Right lobe of liver (tissue), 6 donors: ENCODE data around the gene SEMA5B. TPM values are rescaled to one million over a fixed set of nuclear protein-coding genes. Genes with fewer than 3 reads are reported as not detected.

Source experiments
- ATAC-seq, 4 donors: fragments of 200-7000 bp; cut with Tn5 transposase; one replicate each; pipeline ENCODE4 v1.9.1; 2020; ENCODE audit warnings: mild to moderate bottlenecking in 4 of 4, moderate library complexity in 4 of 4
- DNase-seq, 3 donors: peaks; one replicate each; pipeline ENCODE4 v3.0.0-alpha.2; 2020
- H3K27ac ChIP-seq, 3 donors: fragments of 200-600 bp; one replicate each; pipeline ENCODE4 v1.8.0; 2022
- H3K27me3 ChIP-seq, 2 donors: fragments of 200-600 bp; one replicate each; pipeline ENCODE4 v1.8.0; 2022
- H3K36me3 ChIP-seq, 4 donors: fragments of 200-600 bp; sonication (generic) in 1 of 4; one replicate each; pipeline versions ENCODE4 v1.5.1 to v1.8.0; 2017 to 2022; ENCODE audit warnings: control low read depth in 1 of 4
- H3K4me1 ChIP-seq, 4 donors: fragments of 200-600 bp; sonication (generic) in 1 of 4; one replicate each; pipeline versions ENCODE4 v1.5.1 to v1.8.0; 2017 to 2022; ENCODE audit warnings: control low read depth in 1 of 4
- H3K4me3 ChIP-seq, 3 donors: fragments of 200-600 bp; one replicate each; pipeline ENCODE4 v1.8.0; 2022
- H3K9me3 ChIP-seq, 4 donors: fragments of 200-600 bp; sonication (generic) in 1 of 4; one replicate each; pipeline versions ENCODE4 v1.5.1 to v1.8.0; 2017 to 2022; ENCODE audit warnings: control low read depth in 1 of 4
- POLR2A ChIP-seq: fragments of 450-650 bp; IDR thresholded peaks from one replicate; pipeline ENCODE4 v1.6.1; 2017; ENCODE audit warnings: antibody characterized with exemption, mild to moderate bottlenecking
- WGBS: methylation state at CpG from one replicate; pipeline ENCODE4 v1.1.6; 2018; ENCODE audit warnings: low coverage, low lambda C conversion rate; ENCODE audit not compliant: insufficient coverage; ENCODE audit errors: missing lambda C conversion rate; 5-methylcytosine and 5-hydroxymethylcytosine counted together
- intact Hi-C, 2 donors: fragments of 100-400 bp; cut with DNase I; formaldehyde crosslinking; loops; one replicate each; pipeline versions ENCODE4 v1.11.2 to v1.14.1; 2022
- total RNA-seq, 6 experiments: library from RNA; depleted of rRNA in 2 of 6; stranded (reverse); fragments of >200 nt in 2 of 6; fragmentation: NEBNext Ultra II Directional in 3 of 6; extraction: Animal tissue kit (Norgen Biotek cat#: 25700) in 3 of 6; gene quantifications; one replicate each; pipeline versions ENCODE4 v1.1.0 to v1.2.4, GENCODE V29; 2016 to 2023
- TF ChIP-seq, protein P1 (sequence below), 4 donors: fragments of 200-600 bp in 3 of 4; fragments of 450-650 bp in 1 of 4; IDR thresholded peaks; one replicate each; pipeline versions ENCODE4 v1.5.1 to v1.8.0; 2016 to 2022; ENCODE audit warnings: antibody characterized with exemption in 4 of 4, mild to moderate bottlenecking in 2 of 4
- donor health status: DM: no; HTN: yes; CAD: no.
- donor health status: DM: no; HTN: no; CAD: no.
- donor health status: DM: no; HTN: no; CAD: no.
- donor health status: DM: no; HTN: yes; CAD: no.
- donor health status: DM: no; HTN: yes; CAD: no.

SEMA5B gene
- total RNA-seq, 6 experiments from 2014 or later = 0.12 to 0.65 (median 0.25) TPM

- Histone ChIP-seq H3K9me3 (no peaks in the 10 kb centered on the region), H3K27ac (no peak overlapping the region), H3K36me3 (no peaks in the 10 kb centered on the region), H3K4me1 (peaks cover 0 to 11% (median 0%) of the 10 kb centered on the region in 4 donors), H3K4me3 (no peak overlapping the region), H3K27me3 (no peaks in the 10 kb centered on the region)
- DNase-seq (no peak), ATAC-seq (no peak)
- 89% methylated on average over 5 of the region's 5 CpGs for WGBS
- intact Hi-C loops = no loop called here
- TF ChIP-seq, protein P1, sequence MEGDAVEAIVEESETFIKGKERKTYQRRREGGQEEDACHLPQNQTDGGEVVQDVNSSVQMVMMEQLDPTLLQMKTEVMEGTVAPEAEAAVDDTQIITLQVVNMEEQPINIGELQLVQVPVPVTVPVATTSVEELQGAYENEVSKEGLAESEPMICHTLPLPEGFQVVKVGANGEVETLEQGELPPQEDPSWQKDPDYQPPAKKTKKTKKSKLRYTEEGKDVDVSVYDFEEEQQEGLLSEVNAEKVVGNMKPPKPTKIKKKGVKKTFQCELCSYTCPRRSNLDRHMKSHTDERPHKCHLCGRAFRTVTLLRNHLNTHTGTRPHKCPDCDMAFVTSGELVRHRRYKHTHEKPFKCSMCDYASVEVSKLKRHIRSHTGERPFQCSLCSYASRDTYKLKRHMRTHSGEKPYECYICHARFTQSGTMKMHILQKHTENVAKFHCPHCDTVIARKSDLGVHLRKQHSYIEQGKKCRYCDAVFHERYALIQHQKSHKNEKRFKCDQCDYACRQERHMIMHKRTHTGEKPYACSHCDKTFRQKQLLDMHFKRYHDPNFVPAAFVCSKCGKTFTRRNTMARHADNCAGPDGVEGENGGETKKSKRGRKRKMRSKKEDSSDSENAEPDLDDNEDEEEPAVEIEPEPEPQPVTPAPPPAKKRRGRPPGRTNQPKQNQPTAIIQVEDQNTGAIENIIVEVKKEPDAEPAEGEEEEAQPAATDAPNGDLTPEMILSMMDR (IDR thresholded peaks at IDR 0.05) = no peak
- TF ChIP-seq POLR2A = no peak
Observed at GRCh38 chr3:123034120-123034519, 6.6 kb upstream of the SEMA5B start.

DNA sequence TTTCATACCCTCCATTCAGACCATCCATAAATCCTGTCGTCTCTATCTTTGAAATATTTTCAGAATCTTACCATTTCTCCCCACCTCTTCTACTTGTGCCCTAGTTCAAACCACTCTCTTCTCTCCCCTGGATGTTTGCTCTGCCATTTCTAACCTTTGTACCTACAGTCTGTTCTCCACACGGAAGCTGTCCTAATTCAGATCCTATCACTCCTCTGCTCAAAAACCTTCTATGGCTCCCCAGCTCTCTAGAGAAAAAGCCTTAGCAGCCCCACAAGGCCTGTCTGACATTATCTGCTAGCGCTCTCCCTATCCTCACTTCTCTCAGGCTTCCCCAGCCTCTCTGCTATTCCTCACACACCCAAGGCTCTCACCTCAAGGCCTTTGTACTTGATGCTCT lies 4.5 kb upstream of the SEMA5B start:
- 58% methylated on average over 3 of the region's 3 CpGs for WGBS
- intact Hi-C loops = no loop called here
- H3K27ac ChIP-seq = no peak overlapping the region

DNA sequence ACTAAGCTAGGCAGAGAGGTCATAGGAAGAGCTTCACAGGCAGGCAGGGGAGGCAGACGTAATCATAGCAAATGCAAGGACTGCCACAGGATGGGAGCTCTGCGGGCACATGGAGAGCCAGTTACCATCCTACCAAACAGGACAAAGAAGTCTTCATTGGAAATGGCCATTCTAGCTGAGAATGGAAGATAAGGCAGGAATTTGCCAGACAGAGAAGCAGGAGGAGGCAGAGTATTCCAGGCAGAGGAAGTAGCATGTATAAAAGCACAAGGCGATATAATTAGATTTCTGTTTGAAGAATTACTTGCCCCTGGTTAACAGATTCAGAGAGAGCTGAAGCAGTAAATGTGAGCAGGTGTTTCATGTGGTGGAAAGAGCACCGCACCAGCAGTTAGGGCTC lies 3.5 kb upstream of the SEMA5B start:
- Histone ChIP-seq H3K27ac (no peak overlapping the region), H3K27me3 (peaks cover 0 to 5% of the 10 kb centered on the region in 2 donors), H3K36me3 (no peaks in the 10 kb centered on the region), H3K4me1 (peaks cover 0 to 21% (median 8%) of the 10 kb centered on the region in 4 donors), H3K4me3 (no peak overlapping the region), H3K9me3 (no peaks in the 10 kb centered on the region)
- WGBS = 67% methylated on average over 3 of the region's 4 CpGs
- intact Hi-C loops = no loop called here
- no peak for TF ChIP-seq POLR2A
- TF ChIP-seq, protein P1 (IDR thresholded peaks at IDR 0.05) = no peak
- no peak for ATAC-seq
- no peak for DNase-seq

More for the DNA sequence above, 4.5 kb upstream of the SEMA5B start:
- Histone ChIP-seq H3K27me3 (no peaks in the 10 kb centered on the region), H3K4me1 (peaks cover 0 to 23% (median 5%) of the 10 kb centered on the region in 4 donors), H3K9me3 (no peaks in the 10 kb centered on the region), H3K4me3 (no peak overlapping the region), H3K36me3 (no peaks in the 10 kb centered on the region)
- DNase-seq = no peak
- peak in 1 of 4 donors; percentile 26 for ATAC-seq
- no peak for TF ChIP-seq POLR2A
- TF ChIP-seq, protein P1 (IDR thresholded peaks at IDR 0.05) = no peak

DNA sequence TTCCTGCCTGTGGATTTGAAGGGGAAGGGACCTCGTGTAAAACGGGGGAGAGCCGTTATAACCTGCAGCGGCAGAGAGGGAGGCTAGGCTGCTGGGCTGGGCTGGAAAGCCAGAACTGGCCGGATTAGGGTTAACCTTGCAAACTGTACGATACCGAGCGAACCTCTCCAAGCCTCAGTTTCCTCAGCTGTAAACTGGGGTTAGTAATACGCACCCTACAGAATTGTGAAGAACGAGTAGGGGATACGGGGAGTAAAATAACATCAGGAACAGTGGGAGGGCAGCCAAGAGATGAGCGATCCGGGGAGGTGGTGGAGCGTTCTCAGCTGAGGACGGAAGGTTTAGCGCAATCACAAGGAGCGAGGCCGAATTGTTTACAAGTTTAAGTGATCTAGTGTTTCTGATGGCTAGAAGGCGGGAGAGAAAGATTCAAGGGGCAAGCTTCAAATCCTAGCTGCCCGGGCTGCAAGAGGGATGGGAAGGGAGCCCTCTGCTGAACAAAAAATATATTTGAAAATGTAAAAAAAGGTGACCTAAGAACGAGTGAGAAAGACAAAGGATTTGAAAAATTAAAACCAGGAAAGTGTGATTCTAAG lies 768 bp upstream of the SEMA5B start:
- H3K36me3 ChIP-seq = no peaks in the 10 kb centered on the region
- H3K4me3 ChIP-seq = peak overlapping the region; percentile 55 to 60 (median 56)
- H3K9me3 ChIP-seq = no peaks in the 10 kb centered on the region
- DNase-seq = no peak
- H3K4me1 ChIP-seq = peaks cover 0 to 21% (median 8%) of the 10 kb centered on the region in 4 donors
- TF ChIP-seq, protein P1 (IDR thresholded peaks at IDR 0.05) = peak; percentile 38 to 62 (median 58)
- TF ChIP-seq POLR2A = no peak
- ATAC-seq = peak; percentile 60 to 64 (median 61)
- no peak overlapping the region for H3K27ac ChIP-seq
- intact Hi-C loops = loop anchor here in 1 of 2 donors (5.0 kb wide), 1 partner anchor 81 kb away; no protein-coding TSS in a partner anchor
- H3K27me3 ChIP-seq = peaks cover 0 to 5% of the 10 kb centered on the region in 2 donors
- WGBS = 0% methylated on average over 21 of the region's 21 CpGs
